ENCODE data around the gene TOR1AIP2. TPM values are rescaled to one million over a fixed set of nuclear protein-coding genes. Genes with fewer than 3 reads are reported as not detected.

The TOR1AIP2 gene
- total and polyA plus RNA-seq, 2 of the 13 experiments (the other 11 are each of a cell fraction or from before 2014, with no cell fraction given): 35.2 to 65.8 TPM

- no peak; the same call in 1 of the 2 replicates for TF ChIP-seq ZSCAN29 (CRISPR knock-in tag; conservative IDR thresholded peaks at IDR 0.05)
- TF ChIP-seq HMGXB4 (CRISPR knock-in tag; IDR thresholded peaks at IDR 0.05; ENCODE audit: borderline replicate concordance in 1 of 2, low read depth in 1 of 2): no peak
- TF ChIP-seq ZFAT (CRISPR knock-in tag; conservative IDR thresholded peaks at IDR 0.05): no peak
- TF ChIP-seq, protein P1, sequence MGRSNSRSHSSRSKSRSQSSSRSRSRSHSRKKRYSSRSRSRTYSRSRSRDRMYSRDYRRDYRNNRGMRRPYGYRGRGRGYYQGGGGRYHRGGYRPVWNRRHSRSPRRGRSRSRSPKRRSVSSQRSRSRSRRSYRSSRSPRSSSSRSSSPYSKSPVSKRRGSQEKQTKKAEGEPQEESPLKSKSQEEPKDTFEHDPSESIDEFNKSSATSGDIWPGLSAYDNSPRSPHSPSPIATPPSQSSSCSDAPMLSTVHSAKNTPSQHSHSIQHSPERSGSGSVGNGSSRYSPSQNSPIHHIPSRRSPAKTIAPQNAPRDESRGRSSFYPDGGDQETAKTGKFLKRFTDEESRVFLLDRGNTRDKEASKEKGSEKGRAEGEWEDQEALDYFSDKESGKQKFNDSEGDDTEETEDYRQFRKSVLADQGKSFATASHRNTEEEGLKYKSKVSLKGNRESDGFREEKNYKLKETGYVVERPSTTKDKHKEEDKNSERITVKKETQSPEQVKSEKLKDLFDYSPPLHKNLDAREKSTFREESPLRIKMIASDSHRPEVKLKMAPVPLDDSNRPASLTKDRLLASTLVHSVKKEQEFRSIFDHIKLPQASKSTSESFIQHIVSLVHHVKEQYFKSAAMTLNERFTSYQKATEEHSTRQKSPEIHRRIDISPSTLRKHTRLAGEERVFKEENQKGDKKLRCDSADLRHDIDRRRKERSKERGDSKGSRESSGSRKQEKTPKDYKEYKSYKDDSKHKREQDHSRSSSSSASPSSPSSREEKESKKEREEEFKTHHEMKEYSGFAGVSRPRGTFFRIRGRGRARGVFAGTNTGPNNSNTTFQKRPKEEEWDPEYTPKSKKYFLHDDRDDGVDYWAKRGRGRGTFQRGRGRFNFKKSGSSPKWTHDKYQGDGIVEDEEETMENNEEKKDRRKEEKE (IDR thresholded peaks at IDR 0.05): no peak
- no peak for TF ChIP-seq ZNF878 (CRISPR knock-in tag; IDR thresholded peaks at IDR 0.05)
- TF ChIP-seq ZNF891 (CRISPR knock-in tag; IDR thresholded peaks at IDR 0.05): no peak
- TF ChIP-seq REXO4 (CRISPR knock-in tag; IDR thresholded peaks at IDR 0.05; ENCODE audit: borderline replicate concordance): no peak
- TF ChIP-seq, protein P2, sequence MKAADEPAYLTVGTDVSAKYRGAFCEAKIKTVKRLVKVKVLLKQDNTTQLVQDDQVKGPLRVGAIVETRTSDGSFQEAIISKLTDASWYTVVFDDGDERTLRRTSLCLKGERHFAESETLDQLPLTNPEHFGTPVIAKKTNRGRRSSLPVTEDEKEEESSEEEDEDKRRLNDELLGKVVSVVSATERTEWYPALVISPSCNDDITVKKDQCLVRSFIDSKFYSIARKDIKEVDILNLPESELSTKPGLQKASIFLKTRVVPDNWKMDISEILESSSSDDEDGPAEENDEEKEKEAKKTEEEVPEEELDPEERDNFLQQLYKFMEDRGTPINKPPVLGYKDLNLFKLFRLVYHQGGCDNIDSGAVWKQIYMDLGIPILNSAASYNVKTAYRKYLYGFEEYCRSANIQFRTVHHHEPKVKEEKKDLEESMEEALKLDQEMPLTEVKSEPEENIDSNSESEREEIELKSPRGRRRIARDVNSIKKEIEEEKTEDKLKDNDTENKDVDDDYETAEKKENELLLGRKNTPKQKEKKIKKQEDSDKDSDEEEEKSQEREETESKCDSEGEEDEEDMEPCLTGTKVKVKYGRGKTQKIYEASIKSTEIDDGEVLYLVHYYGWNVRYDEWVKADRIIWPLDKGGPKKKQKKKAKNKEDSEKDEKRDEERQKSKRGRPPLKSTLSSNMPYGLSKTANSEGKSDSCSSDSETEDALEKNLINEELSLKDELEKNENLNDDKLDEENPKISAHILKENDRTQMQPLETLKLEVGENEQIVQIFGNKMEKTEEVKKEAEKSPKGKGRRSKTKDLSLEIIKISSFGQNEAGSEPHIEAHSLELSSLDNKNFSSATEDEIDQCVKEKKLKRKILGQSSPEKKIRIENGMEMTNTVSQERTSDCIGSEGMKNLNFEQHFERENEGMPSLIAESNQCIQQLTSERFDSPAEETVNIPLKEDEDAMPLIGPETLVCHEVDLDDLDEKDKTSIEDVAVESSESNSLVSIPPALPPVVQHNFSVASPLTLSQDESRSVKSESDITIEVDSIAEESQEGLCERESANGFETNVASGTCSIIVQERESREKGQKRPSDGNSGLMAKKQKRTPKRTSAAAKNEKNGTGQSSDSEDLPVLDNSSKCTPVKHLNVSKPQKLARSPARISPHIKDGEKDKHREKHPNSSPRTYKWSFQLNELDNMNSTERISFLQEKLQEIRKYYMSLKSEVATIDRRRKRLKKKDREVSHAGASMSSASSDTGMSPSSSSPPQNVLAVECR (CRISPR knock-in tag; IDR thresholded peaks at IDR 0.05; ENCODE audit: borderline replicate concordance): no peak; the same call in 1 of the 2 replicates
- no peak for TF ChIP-seq ARID5B (CRISPR knock-in tag; IDR thresholded peaks at IDR 0.05)
- TF ChIP-seq, protein P3, sequence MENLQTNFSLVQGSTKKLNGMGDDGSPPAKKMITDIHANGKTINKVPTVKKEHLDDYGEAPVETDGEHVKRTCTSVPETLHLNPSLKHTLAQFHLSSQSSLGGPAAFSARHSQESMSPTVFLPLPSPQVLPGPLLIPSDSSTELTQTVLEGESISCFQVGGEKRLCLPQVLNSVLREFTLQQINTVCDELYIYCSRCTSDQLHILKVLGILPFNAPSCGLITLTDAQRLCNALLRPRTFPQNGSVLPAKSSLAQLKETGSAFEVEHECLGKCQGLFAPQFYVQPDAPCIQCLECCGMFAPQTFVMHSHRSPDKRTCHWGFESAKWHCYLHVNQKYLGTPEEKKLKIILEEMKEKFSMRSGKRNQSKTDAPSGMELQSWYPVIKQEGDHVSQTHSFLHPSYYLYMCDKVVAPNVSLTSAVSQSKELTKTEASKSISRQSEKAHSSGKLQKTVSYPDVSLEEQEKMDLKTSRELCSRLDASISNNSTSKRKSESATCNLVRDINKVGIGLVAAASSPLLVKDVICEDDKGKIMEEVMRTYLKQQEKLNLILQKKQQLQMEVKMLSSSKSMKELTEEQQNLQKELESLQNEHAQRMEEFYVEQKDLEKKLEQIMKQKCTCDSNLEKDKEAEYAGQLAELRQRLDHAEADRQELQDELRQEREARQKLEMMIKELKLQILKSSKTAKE (CRISPR knock-in tag; IDR thresholded peaks at IDR 0.05; ENCODE audit: borderline replicate concordance): no peak
- no peak for TF ChIP-seq THAP11 (CRISPR knock-in tag; IDR thresholded peaks at IDR 0.05)
Measured at GRCh38 chr1:179881642-179882252, 4.1 kb upstream of the TOR1AIP2 start (continued).

Data from HepG2 (cell line).